OCI-LY7 (cell line): ENCODE data around the gene YIPF4. TPM values are rescaled to one million over a fixed set of nuclear protein-coding genes. Genes with fewer than 3 reads are reported as not detected.
A peak's percentile ranks its signal among the peaks of the same experiment; 100 is the strongest.

Experiments
- BruUV-seq: library from RNA; stranded (reverse); fragments of 400-500 nt; replicated peaks from 2 replicates; lab custom pipeline; 2021; lab: Mats Ljungman, UMichigan
- CTCF ChIA-PET: fragments of 300-600 bp; sonication (Branson Sonifier 250); formaldehyde crosslinking; loops from one replicate; lab custom pipeline; 2022; ENCODE audit warnings: antibody characterized with exemption; ENCODE audit not compliant: unreplicated experiment; lab: Charles Lee
- POLR2A ChIA-PET: fragments of 300-600 bp; sonication (Branson Sonifier 250); formaldehyde crosslinking; loops from one replicate; lab custom pipeline; 2022; ENCODE audit warnings: antibody characterized with exemption; lab: Charles Lee
- DNase-seq: peaks from one replicate; pipeline ENCODE4 v3.0.0-alpha.2; 2015; ENCODE audit warnings: low spot score
- H2AFZ ChIP-seq: fragments of 200-600 bp; sonication (generic), shearing (Covaris generic); 2 replicates; pipeline ENCODE4 v1.6.1; 2014; ENCODE audit warnings: mild to moderate bottlenecking, antibody characterized with exemption, low read length, moderate library complexity
- H3K27ac ChIP-seq: fragments of 200-600 bp; sonication (generic); 2 replicates; pipeline ENCODE4 v1.5.1; 2014; ENCODE audit warnings: mixed run types, low read depth, mild to moderate bottlenecking, moderate library complexity, low read length, inconsistent platforms; ENCODE audit not compliant: poor library complexity, severe bottlenecking
- H3K36me3 ChIP-seq: fragments of 200-600 bp; sonication (generic); 2 replicates; pipeline ENCODE4 v1.6.1; 2014; ENCODE audit warnings: mild to moderate bottlenecking, antibody characterized with exemption, low read length, moderate library complexity, mixed read lengths; ENCODE audit not compliant: insufficient read depth
- H3K4me1 ChIP-seq: fragments of 200-600 bp; sonication (generic); 2 replicates; pipeline ENCODE4 v1.5.1; 2014; ENCODE audit warnings: mild to moderate bottlenecking, low read length; ENCODE audit not compliant: insufficient read depth, poor library complexity, severe bottlenecking
- H3K4me2 ChIP-seq: fragments of 200-600 bp; sonication (generic); 2 replicates; pipeline ENCODE4 v1.6.1; 2014; ENCODE audit warnings: mild to moderate bottlenecking, low read length
- H3K4me3 ChIP-seq: fragments of 200-600 bp; sonication (generic); 2 replicates; pipeline ENCODE4 v1.5.1; 2014; ENCODE audit warnings: mild to moderate bottlenecking, low read depth, low read length; ENCODE audit not compliant: poor library complexity, severe bottlenecking
- H3K79me2 ChIP-seq: fragments of 200-600 bp; sonication (generic); 2 replicates; pipeline ENCODE4 v1.6.1; 2016; ENCODE audit warnings: low read depth, mild to moderate bottlenecking, low read length, moderate library complexity, mixed read lengths; ENCODE audit not compliant: insufficient read depth
- H3K9me2 ChIP-seq: fragments of 200-600 bp; sonication (generic); 2 replicates; pipeline ENCODE4 v1.6.1; 2016; ENCODE audit warnings: mild to moderate bottlenecking, low read length, mixed read lengths; ENCODE audit not compliant: insufficient read depth
- H3K9me3 ChIP-seq: fragments of 200-600 bp; sonication (generic); 2 replicates; pipeline ENCODE4 v1.6.1; 2014; ENCODE audit warnings: mild to moderate bottlenecking, mixed run types, low read length, mixed read lengths
- H4K20me1 ChIP-seq: fragments of 200-600 bp; sonication (generic); 2 replicates; pipeline ENCODE4 v1.6.1; 2014; ENCODE audit warnings: mild to moderate bottlenecking, antibody characterized with exemption, low read length, moderate library complexity, mixed read lengths; ENCODE audit not compliant: insufficient read depth
- CTCF ChIP-seq: fragments of 200-600 bp; sonication (generic); conservative IDR thresholded peaks from 2 replicates; pipeline ENCODE4 v1.5.1; 2014; ENCODE audit warnings: mild to moderate bottlenecking, antibody characterized with exemption, low read length, moderate library complexity, mixed read lengths
- EZH2phosphoT487 ChIP-seq: fragments of 200-600 bp; sonication (generic); IDR thresholded peaks from 2 replicates; pipeline ENCODE4 v1.6.1; 2018; ENCODE audit warnings: low read depth, borderline replicate concordance, mild to moderate bottlenecking, mixed run types, antibody characterized with exemption, low read length, moderate library complexity, mixed read lengths
- intact Hi-C: fragments of 100-400 bp; cut with micrococcal nuclease; formaldehyde crosslinking; loops from one replicate; pipeline ENCODE4 v1.10.0; 2022; ENCODE audit not compliant: unreplicated experiment
- total RNA-seq, 2 experiments: library from RNA; depleted of rRNA in 1 of 2; stranded (reverse); fragments of >200 nt in 1 of 2; shearing (Covaris generic) in 1 of 2; gene quantifications; 2 replicates each; pipeline ENCODE4 v1.2.3, GENCODE V29; 2014 to 2022

YIPF4 gene
- total RNA-seq, 2 experiments from 2014 or later, result 8.6 to 29.6 TPM

- H2AFZ ChIP-seq, result peak overlapping the region; percentile 92
- CTCF ChIA-PET, result no interaction called here
- peaks cover 25% of the 10 kb centered on the region for H3K36me3 ChIP-seq
- POLR2A ChIA-PET, result interaction anchor here (0.5 to 0.7 kb wide), 6 partner anchors 31 to 189 kb away, joined by 3 to 4 read pairs (median 4); no protein-coding TSS in a partner anchor
- H3K79me2 ChIP-seq, result peaks cover 38% of the 10 kb centered on the region
- H3K9me2 ChIP-seq, result no peaks in the 10 kb centered on the region
- TSS peak; percentile 95 for BruUV-seq
- intact Hi-C loops, result loop anchor here (2.0 to 5.0 kb wide), 2 partner anchors 79 to 273 kb away; partner anchors contain the start of genes TTC27 and YIPF4
- peak overlapping the region; percentile 100 for H3K4me3 ChIP-seq
- no peak for DNase-seq
- peaks cover 21% of the 10 kb centered on the region for H4K20me1 ChIP-seq
- TF ChIP-seq EZH2phosphoT487 (no peak), CTCF (no peak)
- H3K27ac ChIP-seq, result peak overlapping the region; percentile 85
- H3K4me1 ChIP-seq, result peaks cover 27% of the 10 kb centered on the region
- H3K4me2 ChIP-seq, result peak overlapping the region; percentile 83
- no peaks in the 10 kb centered on the region for H3K9me3 ChIP-seq
Observed at GRCh38 chr2:32355976-32356680, 78.4 kb downstream of the YIPF4 start.

GRCh38 chr2:32356681-32357317 lies 79.1 kb downstream of the YIPF4 start, which contains the start of gene BIRC6:
Gene BIRC6, plus strand, starts transcription at chr2:32357023. Its CDS starts 139 bp downstream, at chr2:32357162.
- Histone ChIP-seq H3K9me3 (no peaks in the 10 kb centered on the region; the same call in 1 of the 2 replicates), H3K79me2 (peaks cover 45% of the 10 kb centered on the region), H3K4me1 (peaks cover 32% of the 10 kb centered on the region), H2AFZ (peak within 1 kb of the TSS; percentile 92), H3K27ac (peak within 1 kb of the TSS; percentile 85), H3K9me2 (no peaks in the 10 kb centered on the region), H3K36me3 (peaks cover 32% of the 10 kb centered on the region), H3K4me2 (peak within 1 kb of the TSS; percentile 83), H3K4me3 (peak within 1 kb of the TSS; percentile 100), H4K20me1 (peaks cover 21% of the 10 kb centered on the region)
- intact Hi-C loops, result loop anchor here (2.0 to 5.0 kb wide), 2 partner anchors 79 to 272 kb away; partner anchors contain the start of genes TTC27 and YIPF4
- TF ChIP-seq EZH2phosphoT487 (no peak), CTCF (no peak)
- no TSS peak for BruUV-seq
- ChIA-PET CTCF (no interaction called here), POLR2A (interaction anchor here (0.5 to 0.6 kb wide), 3 partner anchors 66 to 327 kb away, joined by 3 to 4 read pairs (median 3); no protein-coding TSS in a partner anchor)
- DNase-seq, result peak; percentile 96
